IMR-90 (cell line): Measurements from ENCODE around the gene THOC6. TPM values are rescaled to one million over a fixed set of nuclear protein-coding genes. Genes with fewer than 3 reads are reported as not detected.
A peak's percentile ranks its signal among the peaks of the same experiment; 100 is the strongest.

Experiments used
- ATAC-seq: fragments of 200-7000 bp; cut with Tn5 transposase; 2 replicates; pipeline ENCODE4 v1.9.1; 2020; ENCODE audit warnings: low read depth, mild to moderate bottlenecking, moderate library complexity
- BruUV-seq: library from RNA; stranded (reverse); fragments of 400-500 nt; replicated peaks from 2 replicates; lab custom pipeline; 2021; lab: Mats Ljungman, UMichigan
- CTCF ChIA-PET: fragments of 300-600 bp; formaldehyde crosslinking; extraction: SDS; loops from one replicate; lab custom pipeline; 2021; ENCODE audit warnings: antibody characterized with exemption; lab: Yijun Ruan, JAX
- POLR2A ChIA-PET: fragments of 300-600 bp; sonication (Branson Sonifier 250); formaldehyde crosslinking; loops from one replicate; lab custom pipeline; 2022; ENCODE audit warnings: antibody characterized with exemption; ENCODE audit not compliant: unreplicated experiment; lab: Charles Lee
- DNase-seq: peaks from one replicate; pipeline ENCODE4 v3.0.0; 2013
- H2AFZ ChIP-seq: replicated peaks from 2 replicates; pipeline ENCODE3; 2013; ENCODE audit warnings: low read length, mild to moderate bottlenecking; ENCODE audit not compliant: poor library complexity
- H2AK5ac ChIP-seq: 2 replicates; pipeline ENCODE4 v1.6.1; 2013; ENCODE audit warnings: low read depth, low read length, inconsistent platforms
- H2AK9ac ChIP-seq: replicated peaks from 2 replicates; pipeline ENCODE3; 2013; ENCODE audit warnings: mild to moderate bottlenecking, low read depth, low read length, moderate library complexity; ENCODE audit not compliant: poor library complexity
- H2BK120ac ChIP-seq: 2 replicates; pipeline ENCODE4 v1.6.1; 2013; ENCODE audit warnings: low read depth, low read length, inconsistent platforms
- H2BK15ac ChIP-seq: 3 replicates; pipeline ENCODE4 v1.6.1; 2013; ENCODE audit warnings: low read depth, low read length, inconsistent platforms
- H2BK20ac ChIP-seq: 2 replicates; pipeline ENCODE4 v1.6.1; 2013; ENCODE audit warnings: low read depth, mild to moderate bottlenecking, inconsistent platforms, low read length, moderate library complexity
- H2BK5ac ChIP-seq: 2 replicates; pipeline ENCODE4 v1.6.1; 2013; ENCODE audit warnings: mild to moderate bottlenecking, low read depth, low read length, inconsistent platforms; ENCODE audit not compliant: poor library complexity, severe bottlenecking
- H3K14ac ChIP-seq: replicated peaks from 2 replicates; pipeline ENCODE4 v1.6.1; 2013; ENCODE audit warnings: low read depth, low read length, inconsistent platforms
- H3K18ac ChIP-seq: 2 replicates; pipeline ENCODE4 v1.6.1; 2013; ENCODE audit warnings: low read depth, low read length, control low read depth
- H3K23ac ChIP-seq: 2 replicates; pipeline ENCODE4 v1.6.1; 2013; ENCODE audit warnings: low read depth, low read length, inconsistent platforms
- H3K27ac ChIP-seq: 2 replicates; pipeline ENCODE4 v1.5.1; 2013; ENCODE audit warnings: mild to moderate bottlenecking, control low read depth, low read length; ENCODE audit not compliant: insufficient read depth
- H3K27me3 ChIP-seq: 2 replicates; pipeline ENCODE4 v1.6.1; 2013; ENCODE audit warnings: low read length; ENCODE audit not compliant: control insufficient read depth, insufficient read depth
- H3K36me3 ChIP-seq: 2 replicates; pipeline ENCODE4 v1.6.1; 2013; ENCODE audit warnings: low read length, mixed read lengths; ENCODE audit not compliant: control insufficient read depth, insufficient read depth
- H3K4ac ChIP-seq: 2 replicates; pipeline ENCODE4 v1.6.1; 2013; ENCODE audit warnings: low read depth, low read length, inconsistent platforms
- H3K4me1 ChIP-seq: 2 replicates; pipeline ENCODE4 v1.6.1; 2013; ENCODE audit warnings: low read length, mixed read lengths; ENCODE audit not compliant: control insufficient read depth, insufficient read depth
- H3K4me2 ChIP-seq: 2 replicates; pipeline ENCODE4 v1.6.1; 2013; ENCODE audit warnings: low read depth, mild to moderate bottlenecking, control low read depth, low read length, moderate library complexity
- H3K4me3 ChIP-seq: 2 replicates; pipeline ENCODE4 v1.5.1; 2013; ENCODE audit warnings: low read depth, mild to moderate bottlenecking, control low read depth, low read length, moderate library complexity; ENCODE audit not compliant: insufficient read depth
- H3K56ac ChIP-seq: 2 replicates; pipeline ENCODE4 v1.6.1; 2013; ENCODE audit warnings: low read length, inconsistent platforms; ENCODE audit not compliant: insufficient read depth; ENCODE audit errors: extremely low read depth
- H3K79me1 ChIP-seq, 2 experiments: 2 replicates each; pipeline ENCODE4 v1.6.1; 2013; ENCODE audit warnings: low read length in 2 of 2, inconsistent platforms in 1 of 2, low read depth in 1 of 2
- H3K9ac ChIP-seq: 2 replicates; pipeline ENCODE4 v1.6.1; 2013; ENCODE audit warnings: low read depth, low read length, control low read depth
- H3K9me1 ChIP-seq: 2 replicates; pipeline ENCODE4 v1.6.1; 2013; ENCODE audit warnings: low read length, inconsistent platforms; ENCODE audit not compliant: insufficient read depth
- H3K9me3 ChIP-seq: 2 replicates; pipeline ENCODE4 v1.6.1; 2013; ENCODE audit warnings: low read length; ENCODE audit not compliant: control insufficient read depth, insufficient read depth
- H4K20me1 ChIP-seq: 2 replicates; pipeline ENCODE4 v1.6.1; 2013; ENCODE audit warnings: low read length, inconsistent platforms; ENCODE audit not compliant: insufficient read depth
- H4K5ac ChIP-seq: 2 replicates; pipeline ENCODE4 v1.6.1; 2013; ENCODE audit warnings: mild to moderate bottlenecking, low read depth, low read length, control low read depth
- H4K8ac ChIP-seq, 2 experiments: 2 replicates each; pipeline ENCODE4 v1.6.1; 2013; ENCODE audit warnings: low read depth in 2 of 2, low read length in 2 of 2, control low read depth in 1 of 2, inconsistent platforms in 1 of 2
- H4K91ac ChIP-seq: 2 replicates; pipeline ENCODE4 v1.6.1; 2013; ENCODE audit warnings: low read depth, low read length, inconsistent platforms; ENCODE audit not compliant: insufficient read depth
- BHLHE40 ChIP-seq: fragments of 150-350 bp; IDR thresholded peaks from 2 replicates; pipeline ENCODE4 v1.6.1; 2016; ENCODE audit warnings: mild to moderate bottlenecking, low read depth, low read length
- CEBPB ChIP-seq: IDR thresholded peaks from 2 replicates; pipeline ENCODE4 v1.6.1; 2012; ENCODE audit warnings: low read depth, low read length, improper control_type of control experiment
- CHD1 ChIP-seq: IDR thresholded peaks from 2 replicates; pipeline ENCODE4 v1.6.1; 2012; ENCODE audit warnings: low read depth, low read length, improper control_type of control experiment
- FOS ChIP-seq: fragments of 150-350 bp; IDR thresholded peaks from 2 replicates; pipeline ENCODE4 v1.6.1; 2016; ENCODE audit warnings: low read depth, low read length
- MAFK ChIP-seq: IDR thresholded peaks from 2 replicates; pipeline ENCODE4 v1.6.1; 2012; ENCODE audit warnings: low read depth, low read length, improper control_type of control experiment
- MAZ ChIP-seq: IDR thresholded peaks from 2 replicates; pipeline ENCODE4 v1.6.1; 2012; ENCODE audit warnings: low read depth, mild to moderate bottlenecking, low read length, improper control_type of control experiment, moderate library complexity, borderline replicate concordance
- MXI1 ChIP-seq: IDR thresholded peaks from 2 replicates; pipeline ENCODE4 v1.6.1; 2012; ENCODE audit warnings: low read depth, mild to moderate bottlenecking, low read length, moderate library complexity, borderline replicate concordance
- NFE2L2 ChIP-seq: fragments of 150-350 bp; IDR thresholded peaks from 2 replicates; pipeline ENCODE4 v1.6.1; 2016; ENCODE audit warnings: low read depth, mild to moderate bottlenecking, low read length
- POLR2A ChIP-seq: IDR thresholded peaks from 2 replicates; pipeline ENCODE4 v1.6.1; 2012; ENCODE audit warnings: mild to moderate bottlenecking, low read depth, low read length
- RAD21 ChIP-seq: IDR thresholded peaks from 2 replicates; pipeline ENCODE4 v1.6.1; 2012; ENCODE audit warnings: low read length, improper control_type of control experiment
- RCOR1 ChIP-seq: IDR thresholded peaks from 2 replicates; pipeline ENCODE4 v1.6.1; 2012; ENCODE audit warnings: mild to moderate bottlenecking, low read length, improper control_type of control experiment; ENCODE audit not compliant: insufficient replicate concordance
- RFX5 ChIP-seq: IDR thresholded peaks from 2 replicates; pipeline ENCODE4 v1.8.0; 2012; ENCODE audit warnings: low read depth, mild to moderate bottlenecking, low read length, moderate library complexity
- SMC3 ChIP-seq: fragments of 150-350 bp; IDR thresholded peaks from 2 replicates; pipeline ENCODE4 v1.6.1; 2016; ENCODE audit warnings: low read depth, mild to moderate bottlenecking, antibody characterized with exemption, low read length, moderate library complexity
- WGBS, 2 experiments: methylation state at CpG; one replicate each; pipeline versions ENCODE4 v1.1.5 to v1.1.7; 2013; ENCODE audit warnings: missing lambda C conversion rate in 2 of 2; ENCODE audit not compliant: insufficient read length in 1 of 2; ENCODE audit errors: extremely low coverage in 2 of 2; 5-methylcytosine and 5-hydroxymethylcytosine counted together
- dilution Hi-C: fragments of 300-500 bp; cut with HindIII; formaldehyde crosslinking; loops from one replicate; pipeline ENCODE4 v1.14.3; 2018; ENCODE audit warnings: low sequenced_read_pairs; ENCODE audit not compliant: unreplicated experiment
- in situ Hi-C: fragments of 300-500 bp; cut with MboI; formaldehyde crosslinking; loops from 3 replicates; pipeline ENCODE4 v1.14.3; 2019; ENCODE audit warnings: low sequenced_read_pairs, inconsistent platforms, mixed read lengths
- intact Hi-C: fragments of 100-400 bp; cut with micrococcal nuclease; formaldehyde crosslinking; loops from 2 replicates; pipeline ENCODE4 v1.10.0; 2022
- polyA plus RNA-seq, 3 experiments: library from polyadenylated mRNA; depleted of rRNA; stranded (reverse); fragments of >200 nt; gene quantifications; 2 replicates each; pipeline ENCODE4 v1.2.3, GENCODE V29; 2012; ENCODE audit warnings: low replicate concordance in 1 of 3
- total RNA-seq: library from RNA; depleted of rRNA; stranded (reverse); fragments of >200 nt; gene quantifications from 2 replicates; pipeline ENCODE4 v1.2.3, GENCODE V29; 2012
- TF ChIP-seq, protein P1 (sequence below): fragments of 150-350 bp; IDR thresholded peaks from 2 replicates; pipeline ENCODE4 v1.6.1; 2016; ENCODE audit warnings: low read depth, mild to moderate bottlenecking, low read length, moderate library complexity, borderline replicate concordance
- TF ChIP-seq, protein P2 (sequence below): conservative IDR thresholded peaks from 2 replicates; pipeline ENCODE4 v1.5.1; 2012; ENCODE audit warnings: mild to moderate bottlenecking, low read depth, low read length, improper control_type of control experiment

The THOC6 gene
- total and polyA plus RNA-seq, 2 of the 4 experiments (the other 2 are of a cell fraction), result 16.8 to 23.1 TPM

DNA sequence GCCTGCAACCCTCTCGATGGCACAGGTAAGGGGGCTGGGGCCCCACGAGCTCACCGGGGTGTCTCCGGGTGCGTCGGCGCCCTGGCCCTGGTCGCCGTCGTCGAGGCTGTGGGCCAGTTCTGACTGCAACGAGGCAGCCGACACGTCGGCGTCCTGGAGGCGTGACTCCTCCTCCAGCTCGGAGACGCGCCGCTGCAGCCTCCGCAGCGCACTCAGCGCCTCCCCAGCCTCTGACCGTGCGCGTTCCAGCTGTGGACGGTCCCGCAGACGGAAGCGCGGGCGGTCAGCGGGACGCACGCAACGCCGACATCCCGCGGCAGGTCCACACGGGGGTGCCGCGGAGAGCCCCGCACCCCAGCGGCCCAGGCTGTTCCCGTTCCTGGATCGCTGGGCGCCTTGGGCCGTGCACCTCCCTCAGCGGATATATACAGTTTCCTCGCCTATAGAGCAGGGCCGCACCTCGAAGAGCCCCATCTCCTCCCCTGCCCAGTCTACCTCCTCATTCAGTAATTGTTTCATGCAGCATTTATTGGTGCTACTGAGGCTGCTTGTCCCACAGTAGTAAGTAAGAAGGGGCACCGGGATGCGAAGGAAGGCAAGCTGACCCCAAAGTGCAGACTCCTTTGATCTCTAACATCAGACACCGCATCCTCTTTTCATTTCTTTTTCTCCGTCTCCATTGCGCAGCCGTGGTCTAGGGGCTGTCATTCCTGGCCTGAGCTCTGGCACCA, 5.8 kb downstream of the THOC6 start:
- Histone ChIP-seq H3K18ac (no peak overlapping the region), H2AK5ac (no peak overlapping the region), H2BK5ac (no peak overlapping the region), H3K9ac (no peak overlapping the region), H4K91ac (no peak overlapping the region; the same call in 1 of the 2 replicates), H2AK9ac (peak overlapping the region; percentile 79), H3K36me3 (peaks cover 11% of the 10 kb centered on the region; the same call in 1 of the 2 replicates), H3K4me2 (no peak overlapping the region), H3K4ac (peak overlapping the region; percentile 57; the same call in 1 of the 2 replicates), H3K56ac (no peak overlapping the region), H2BK20ac (no peak overlapping the region), H3K4me1 (no peaks in the 10 kb centered on the region), H3K4me3 (no peak overlapping the region), H3K27me3 (peaks cover 34% of the 10 kb centered on the region), H4K5ac (no peak overlapping the region), H2BK15ac (no peak overlapping the region; the same call in 2 of the 3 replicates), H3K27ac (no peak overlapping the region), H4K20me1 (peaks cover 7% of the 10 kb centered on the region; the same call in 1 of the 2 replicates), H3K9me1 (no peaks in the 10 kb centered on the region), H3K23ac (no peak overlapping the region), H2AFZ (peak overlapping the region; percentile 81), H3K9me3 (no peaks in the 10 kb centered on the region), H3K14ac (no peak overlapping the region), H2BK120ac (no peak overlapping the region), H3K79me1 (no peaks in the 10 kb centered on the region), H4K8ac (no peak overlapping the region; a peak in 1 of 4 replicates)
- DNase-seq (peak; percentile 31), ATAC-seq (peak; percentile 33)
- 15% methylated on average over 48 of the region's 59 CpGs; no CpG with 5 or more reads in 1 of the 2 experiments for WGBS, 2 experiments
- CTCF ChIA-PET, result interaction anchor here (0.7 to 1.5 kb wide), 3 partner anchors 16 to 99 kb away, joined by 3 to 4 read pairs (median 3); no protein-coding TSS in a partner anchor
- intact Hi-C loops, result no loop called here
- POLR2A ChIA-PET, result no interaction called here
- dilution Hi-C loops, result no loop called here
- in situ Hi-C loops, result no loop called here
- no TSS peak for BruUV-seq
- no peak for TF ChIP-seq RCOR1
- TF ChIP-seq, protein P1, sequence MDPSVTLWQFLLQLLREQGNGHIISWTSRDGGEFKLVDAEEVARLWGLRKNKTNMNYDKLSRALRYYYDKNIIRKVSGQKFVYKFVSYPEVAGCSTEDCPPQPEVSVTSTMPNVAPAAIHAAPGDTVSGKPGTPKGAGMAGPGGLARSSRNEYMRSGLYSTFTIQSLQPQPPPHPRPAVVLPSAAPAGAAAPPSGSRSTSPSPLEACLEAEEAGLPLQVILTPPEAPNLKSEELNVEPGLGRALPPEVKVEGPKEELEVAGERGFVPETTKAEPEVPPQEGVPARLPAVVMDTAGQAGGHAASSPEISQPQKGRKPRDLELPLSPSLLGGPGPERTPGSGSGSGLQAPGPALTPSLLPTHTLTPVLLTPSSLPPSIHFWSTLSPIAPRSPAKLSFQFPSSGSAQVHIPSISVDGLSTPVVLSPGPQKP, result no peak
- TF ChIP-seq FOS, result no peak
- no peak for TF ChIP-seq MAFK
- TF ChIP-seq CHD1, result no peak
- no peak for TF ChIP-seq BHLHE40
- TF ChIP-seq NFE2L2, result no peak
- TF ChIP-seq RAD21, result no peak
- no peak for TF ChIP-seq MAZ
- TF ChIP-seq, protein P2, sequence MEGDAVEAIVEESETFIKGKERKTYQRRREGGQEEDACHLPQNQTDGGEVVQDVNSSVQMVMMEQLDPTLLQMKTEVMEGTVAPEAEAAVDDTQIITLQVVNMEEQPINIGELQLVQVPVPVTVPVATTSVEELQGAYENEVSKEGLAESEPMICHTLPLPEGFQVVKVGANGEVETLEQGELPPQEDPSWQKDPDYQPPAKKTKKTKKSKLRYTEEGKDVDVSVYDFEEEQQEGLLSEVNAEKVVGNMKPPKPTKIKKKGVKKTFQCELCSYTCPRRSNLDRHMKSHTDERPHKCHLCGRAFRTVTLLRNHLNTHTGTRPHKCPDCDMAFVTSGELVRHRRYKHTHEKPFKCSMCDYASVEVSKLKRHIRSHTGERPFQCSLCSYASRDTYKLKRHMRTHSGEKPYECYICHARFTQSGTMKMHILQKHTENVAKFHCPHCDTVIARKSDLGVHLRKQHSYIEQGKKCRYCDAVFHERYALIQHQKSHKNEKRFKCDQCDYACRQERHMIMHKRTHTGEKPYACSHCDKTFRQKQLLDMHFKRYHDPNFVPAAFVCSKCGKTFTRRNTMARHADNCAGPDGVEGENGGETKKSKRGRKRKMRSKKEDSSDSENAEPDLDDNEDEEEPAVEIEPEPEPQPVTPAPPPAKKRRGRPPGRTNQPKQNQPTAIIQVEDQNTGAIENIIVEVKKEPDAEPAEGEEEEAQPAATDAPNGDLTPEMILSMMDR, result no peak
- TF ChIP-seq CEBPB, result no peak
- no peak for TF ChIP-seq RFX5
- no peak; the same call in 1 of the 2 replicates for TF ChIP-seq POLR2A
- TF ChIP-seq SMC3, result no peak
- no peak for TF ChIP-seq MXI1
